ENCODE results near the gene SOX6. TPM values are rescaled to one million over a fixed set of nuclear protein-coding genes. Genes with fewer than 3 reads are reported as not detected.
A peak's percentile ranks its signal among the peaks of the same experiment; 100 is the strongest.

Gene SOX6
- total and polyA plus RNA-seq, 2 of the 13 experiments (the other 11 are each of a cell fraction or from before 2014, with no cell fraction given), result 2.6 to 11.2 TPM

- TF ChIP-seq KIAA2018 (CRISPR knock-in tag; IDR thresholded peaks at IDR 0.05; ENCODE audit: borderline replicate concordance) (no peak), ZSCAN29 (CRISPR knock-in tag; conservative IDR thresholded peaks at IDR 0.05) (no peak), NR2F1 (CRISPR knock-in tag; IDR thresholded peaks at IDR 0.05) (0 out of 4 replicates have a peak, but pooled peaks of 1 of the 2 experiments have one; percentile 25), NAIF1 (CRISPR knock-in tag; IDR thresholded peaks at IDR 0.05; ENCODE audit: borderline replicate concordance) (no peak), ZEB1 (IDR thresholded peaks at IDR 0.05; ENCODE audit: insufficient replicate concordance, low read depth) (peak; percentile 67), ZNF496 (CRISPR knock-in tag; IDR thresholded peaks at IDR 0.05; ENCODE audit: insufficient replicate concordance) (no peak), HDAC1 (CRISPR knock-in tag; IDR thresholded peaks at IDR 0.05) (peak; percentile 16; the same call in 1 of the 2 replicates), SOX6 (IDR thresholded peaks at IDR 0.05) (no peak), SOX6 (CRISPR knock-in tag; IDR thresholded peaks at IDR 0.05) (peak; percentile 41; the same call in 1 of the 2 replicates), FOXK1 (CRISPR knock-in tag; IDR thresholded peaks at IDR 0.05; ENCODE audit: borderline replicate concordance, low read depth) (0 out of 2 replicates have a peak, but pooled peaks have one; percentile 21), YEATS2 (CRISPR knock-in tag; IDR thresholded peaks at IDR 0.05; ENCODE audit: borderline replicate concordance) (0 out of 2 replicates have a peak, but pooled peaks have one; percentile 33), HMG20A (CRISPR knock-in tag; IDR thresholded peaks at IDR 0.05; ENCODE audit: borderline replicate concordance) (peak; percentile 23; the same call in 1 of the 2 replicates), JUN (CRISPR knock-in tag; IDR thresholded peaks at IDR 0.05) (0 out of 2 replicates have a peak, but pooled peaks have one; percentile 39), FOXA1 (IDR thresholded peaks at IDR 0.05) (no peak), FOXA1 (CRISPR knock-in tag; IDR thresholded peaks at IDR 0.05) (peak; percentile 76), GATAD2A (CRISPR knock-in tag; IDR thresholded peaks at IDR 0.05) (peak; percentile 51; the same call in 1 of the 2 replicates), FOSL1 (CRISPR knock-in tag; IDR thresholded peaks at IDR 0.05; ENCODE audit: borderline replicate concordance) (0 out of 2 replicates have a peak, but pooled peaks have one; percentile 48)
Observed at GRCh38 chr11:15947681-15948648, 408.4 kb downstream of the SOX6 start (continued).
